ENCODE data around the gene CLMN.
"Not testable (repeated sequence)": the region's sequence is repeated elsewhere in the genome, so short reads cannot be mapped to it uniquely, and the experiment has no call there.

The CLMN gene

GRCh38 chr14:95151561-95151960 is 168.1 kb downstream of the CLMN start:
- no peak for DNase-seq

- no peak for DNase-seq
These were observed 168.8 kb downstream of the CLMN start for GRCh38 chr14:95150910-95151309.

GRCh38 chr14:95149441-95149840 is 170.3 kb downstream of the CLMN start:
- no peak for DNase-seq

- no peak for DNase-seq
These were observed 172.1 kb downstream of the CLMN start for GRCh38 chr14:95147597-95147996.

- peak; percentile 49 for DNase-seq
These were observed 173.5 kb downstream of the CLMN start for GRCh38 chr14:95146079-95146771.

- no peak for DNase-seq
These were observed 174.9 kb downstream of the CLMN start for GRCh38 chr14:95144849-95145248.

GRCh38 chr14:95143808-95144620 is 175.7 kb downstream of the CLMN start:
- peak; percentile 67 for DNase-seq

- DNase-seq: no peak
These were observed 177.5 kb downstream of the CLMN start for GRCh38 chr14:95142208-95142607.

- DNase-seq: no peak
These were observed 178.0 kb downstream of the CLMN start for GRCh38 chr14:95141684-95142083.

GRCh38 chr14:95140060-95140858 is 179.4 kb downstream of the CLMN start:
- DNase-seq: peak; percentile 87

GRCh38 chr14:95138876-95139275 is 180.8 kb downstream of the CLMN start:
- DNase-seq: no peak

- not testable (repeated sequence) for DNase-seq
These were observed 181.3 kb downstream of the CLMN start for GRCh38 chr14:95138455-95138854.

GRCh38 chr14:95137804-95138167 is 181.9 kb downstream of the CLMN start:
- DNase-seq: no peak

GRCh38 chr14:95137164-95137803 is 182.4 kb downstream of the CLMN start:
- DNase-seq: no peak

GRCh38 chr14:95136631-95137030 is 183.1 kb downstream of the CLMN start:
- DNase-seq: no peak

GRCh38 chr14:95134304-95134933 is 185.3 kb downstream of the CLMN start:
- no peak for DNase-seq

GRCh38 chr14:95133282-95133681 is 186.4 kb downstream of the CLMN start:
- no peak for DNase-seq

- DNase-seq: no peak
These were observed 186.9 kb downstream of the CLMN start for GRCh38 chr14:95132760-95133159.
